ENCODE results near the gene FRMD1.

GRCh38 chr6:168119539-168119938 is 40.5 kb upstream of the FRMD1 start:
- TF ChIP-seq POLR2AphosphoS5 (IDR thresholded peaks at IDR 0.05; ENCODE audit: low read depth, low read length) (no peak), POLR2A (IDR thresholded peaks at IDR 0.05; ENCODE audit: low read depth, low read length) (no peak), TAF1 (IDR thresholded peaks at IDR 0.05; ENCODE audit: low read depth, low read length) (no peak)
